ENCODE measurements around the gene POTEB3.
"Not testable (repeated sequence)": the region's sequence is repeated elsewhere in the genome, so short reads cannot be mapped to it uniquely, and the experiment has no call there.

The POTEB3 gene

GRCh38 chr15:21440399-21440798 is at the start of gene POTEB3:
TSS of gene POTEB3 (minus strand) at chr15:21440499. CDS start at chr15:21440011, 488 bp downstream.
- not testable (repeated sequence) for DNase-seq

GRCh38 chr15:21453683-21454082 is 13.4 kb upstream of the POTEB3 start:
- DNase-seq: not testable (repeated sequence)

- not testable (repeated sequence) for DNase-seq
Observed at GRCh38 chr15:21451920-21452563, 11.7 kb upstream of the POTEB3 start.

- DNase-seq: not testable (repeated sequence)
Observed at GRCh38 chr15:21451487-21451886, 11.2 kb upstream of the POTEB3 start.

GRCh38 chr15:21407366-21407765 is 32.9 kb downstream of the POTEB3 start:
- DNase-seq: not testable (repeated sequence)

GRCh38 chr15:21401531-21401930 is 38.8 kb downstream of the POTEB3 start:
- not testable (repeated sequence) for DNase-seq

GRCh38 chr15:21399111-21399510 is 41.2 kb downstream of the POTEB3 start:
- not testable (repeated sequence) for DNase-seq

GRCh38 chr15:21398511-21398910 is 41.8 kb downstream of the POTEB3 start:
- not testable (repeated sequence) for DNase-seq

GRCh38 chr15:21397656-21398055 is 42.6 kb downstream of the POTEB3 start:
- DNase-seq: not testable (repeated sequence)

- DNase-seq: not testable (repeated sequence)
Observed at GRCh38 chr15:21397186-21397585, 43.1 kb downstream of the POTEB3 start.

- not testable (repeated sequence) for DNase-seq
Observed at GRCh38 chr15:21385961-21386360, 54.3 kb downstream of the POTEB3 start.

GRCh38 chr15:21383866-21384485 is 56.3 kb downstream of the POTEB3 start:
- DNase-seq: not testable (repeated sequence)

GRCh38 chr15:21373682-21374081 is 66.6 kb downstream of the POTEB3 start:
- not testable (repeated sequence) for DNase-seq

GRCh38 chr15:21369177-21369576 is 71.1 kb downstream of the POTEB3 start:
- DNase-seq: not testable (repeated sequence)

GRCh38 chr15:21368625-21369024 is 71.7 kb downstream of the POTEB3 start:
- DNase-seq: not testable (repeated sequence)
